Suppressor macrophage (primary cell): ENCODE results near the gene WASHC3.
"Not testable (repeated sequence)": the region's sequence is repeated elsewhere in the genome, so short reads cannot be mapped to it uniquely, and the experiment has no call there.

ENCODE experiments used
- DNase-seq, 4 experiments: peaks; one replicate each; pipeline ENCODE4 v3.0.0-alpha.2; 2020 to 2022
- total RNA-seq, 17 experiments: gene quantifications; one replicate each; lab custom pipeline; 2026; ENCODE audit warnings: mixed read lengths in 6 of 17, inconsistent platforms in 3 of 17; lab: John Stamatoyannopoulos, UW

WASHC3 gene, protein sequence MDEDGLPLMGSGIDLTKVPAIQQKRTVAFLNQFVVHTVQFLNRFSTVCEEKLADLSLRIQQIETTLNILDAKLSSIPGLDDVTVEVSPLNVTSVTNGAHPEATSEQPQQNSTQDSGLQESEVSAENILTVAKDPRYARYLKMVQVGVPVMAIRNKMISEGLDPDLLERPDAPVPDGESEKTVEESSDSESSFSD
- 13.1 to 39.1 (median 24.6) reads per million in 17 experiments for total RNA-seq

DNA sequence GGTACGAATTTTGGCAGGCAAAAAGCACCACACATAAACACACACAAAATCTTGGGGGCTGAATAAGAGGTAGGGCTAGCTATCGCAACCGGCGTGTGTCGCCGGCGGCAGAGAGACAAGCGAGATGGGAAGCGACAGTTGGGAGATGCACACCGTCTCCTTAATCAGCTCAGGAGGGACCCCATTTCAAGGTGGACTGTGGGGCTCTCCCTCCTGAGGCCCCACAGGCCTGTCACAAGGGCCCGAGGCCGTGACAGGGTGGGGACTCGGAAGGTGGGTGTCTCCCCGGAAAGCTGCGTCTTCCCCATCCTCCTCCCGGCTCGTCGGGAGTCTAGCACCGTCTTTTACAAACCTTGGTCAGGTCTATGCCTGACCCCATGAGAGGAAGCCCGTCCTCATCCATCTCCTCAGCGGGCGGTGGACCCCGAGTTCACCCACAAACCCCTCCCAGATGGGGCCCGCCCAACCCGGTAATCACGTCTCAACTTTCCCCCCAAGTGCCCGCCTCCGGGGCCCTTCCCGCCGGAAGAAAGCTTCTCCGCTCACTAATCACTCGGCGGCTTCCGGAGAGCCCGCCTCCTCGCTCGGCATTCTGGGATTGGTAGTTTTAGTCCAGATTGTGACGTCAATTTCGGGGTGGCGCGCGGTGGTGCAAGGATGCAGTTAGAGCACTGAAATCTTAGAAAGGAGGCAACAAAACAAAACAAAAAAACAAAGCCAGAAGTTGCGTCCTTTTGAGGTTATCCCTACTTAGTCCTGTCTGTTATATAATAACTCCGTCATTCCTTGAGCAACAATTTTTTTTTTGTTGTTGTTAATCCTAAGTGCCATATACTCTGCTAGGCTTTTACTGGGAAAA lies at the start of gene WASHC3:
WASHC3 (minus strand) TSS at position 432 of the 859 bp plus-strand sequence; CDS start at position 403, 29 bp downstream.
- DNase-seq = peak; percentile 96 to 97 (median 97)

- DNase-seq = no peak
Measured at GRCh38 chr12:102110782-102111181, 49.0 kb upstream of the WASHC3 start.

DNA sequence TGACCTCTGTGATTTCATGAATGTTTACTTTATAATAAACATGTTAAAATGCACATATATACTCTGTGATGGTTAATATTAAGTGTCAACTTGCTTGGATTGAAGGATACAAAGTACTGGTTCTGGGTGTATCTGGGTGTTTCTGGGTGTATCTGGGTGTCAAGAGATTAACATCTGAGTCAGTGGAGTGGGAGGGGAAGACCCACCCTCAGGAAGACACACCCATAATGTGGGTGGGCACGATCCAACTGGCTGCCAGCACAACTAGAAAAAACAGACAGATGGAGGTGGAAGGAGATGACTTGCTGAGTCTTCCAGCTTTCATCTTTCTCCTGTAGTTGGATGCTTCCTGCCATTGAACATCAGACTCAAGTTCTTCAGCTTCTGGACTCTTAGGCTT lies 46.2 kb upstream of the WASHC3 start:
- no peak for DNase-seq

GRCh38 chr12:102106905-102107304 lies 45.1 kb upstream of the WASHC3 start:
- DNase-seq = no peak

- no peak for DNase-seq
Measured at GRCh38 chr12:102096855-102097254, 35.1 kb upstream of the WASHC3 start.

- DNase-seq = peak; percentile 17 to 54 (median 32)
Measured at GRCh38 chr12:102095677-102096263, 34.0 kb upstream of the WASHC3 start.

GRCh38 chr12:102093319-102093718 lies 31.5 kb upstream of the WASHC3 start:
- DNase-seq = no peak

DNA sequence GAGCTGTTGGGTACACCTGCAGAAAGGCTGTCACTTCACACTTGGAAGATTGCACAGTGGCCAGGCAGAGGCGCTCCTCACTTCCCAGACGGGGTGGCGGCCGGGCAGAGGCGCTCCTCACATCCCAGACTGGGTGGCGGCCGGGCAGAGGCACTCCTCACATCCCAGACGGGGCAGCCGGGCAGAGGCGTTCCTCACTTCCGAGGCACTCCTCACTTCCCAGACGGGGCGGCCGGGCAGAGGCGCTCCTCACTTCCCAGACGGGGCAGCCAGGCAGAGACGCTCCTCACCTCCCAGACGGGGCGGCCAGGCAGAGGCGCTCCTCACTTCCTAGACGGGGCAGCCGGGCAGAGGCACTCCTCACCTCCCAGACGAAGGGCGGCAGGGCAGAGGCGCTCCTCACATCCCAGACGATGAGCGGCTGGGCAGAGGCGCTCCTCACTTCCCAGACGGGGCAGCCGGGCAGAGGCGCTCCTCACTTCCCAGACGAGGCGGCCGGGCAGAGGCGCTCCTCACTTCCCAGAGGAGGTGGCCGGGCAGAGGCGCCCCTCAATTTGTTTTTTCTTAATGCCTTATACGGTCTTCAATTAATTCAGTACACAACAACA lies 27.5 kb upstream of the WASHC3 start:
- DNase-seq = not testable (repeated sequence)

DNA sequence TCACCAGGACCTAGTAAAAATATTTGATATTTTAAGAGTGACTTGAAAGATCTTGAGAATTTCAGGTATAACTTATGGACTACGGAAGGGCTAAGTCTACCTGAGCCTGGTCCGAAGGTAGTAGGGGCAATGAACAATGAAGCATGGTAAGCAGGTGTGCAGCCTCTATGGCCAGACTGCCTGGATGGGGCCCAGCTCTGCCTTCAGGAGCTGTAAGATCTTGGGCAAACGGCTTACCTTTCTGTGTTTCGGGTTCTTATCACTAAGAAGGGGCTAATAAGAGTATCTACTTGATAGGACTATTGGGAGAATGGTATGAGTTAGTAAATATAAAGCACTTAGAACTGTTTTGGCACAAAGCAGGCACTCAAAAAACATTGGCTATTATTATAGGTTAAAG lies 19.1 kb upstream of the WASHC3 start:
- DNase-seq = no peak

DNA sequence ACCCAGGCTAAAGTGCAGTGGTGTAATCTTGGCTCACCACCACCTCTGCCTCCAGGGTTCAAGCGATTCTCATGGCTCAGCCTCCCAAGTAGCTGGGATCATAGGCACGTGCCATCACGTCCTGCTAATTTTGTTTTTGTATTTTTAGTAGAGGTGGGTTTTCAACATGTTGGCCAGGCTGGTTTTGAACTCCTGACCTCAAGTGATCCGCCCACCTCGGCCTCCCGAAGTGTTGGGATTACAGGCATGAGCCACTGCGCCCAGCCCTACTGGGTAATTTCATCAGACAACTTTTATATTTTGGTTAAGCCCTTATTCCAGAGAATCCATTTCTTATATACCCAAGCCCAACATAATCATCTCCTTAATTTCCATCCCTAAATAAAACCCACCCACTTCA lies 10.3 kb upstream of the WASHC3 start:
- not testable (repeated sequence) for DNase-seq

DNA sequence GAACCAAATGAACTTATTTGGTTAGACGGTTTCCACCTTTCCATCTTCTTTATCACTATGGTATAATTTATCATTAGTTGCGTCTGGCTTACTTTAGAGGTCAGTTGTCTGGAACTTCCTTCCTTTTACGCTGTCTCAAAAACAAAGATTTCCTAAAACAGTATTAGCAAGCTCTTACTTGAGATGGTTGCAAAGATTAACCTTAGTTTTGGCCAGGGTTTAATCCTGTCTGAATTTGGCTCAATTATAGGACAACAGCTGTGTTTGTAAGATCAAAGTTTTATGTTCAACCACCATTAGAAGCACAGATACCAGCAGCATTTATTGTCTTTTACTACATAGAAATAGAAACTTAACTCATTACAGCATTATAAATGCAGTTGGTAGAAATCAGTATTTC lies 7.9 kb upstream of the WASHC3 start:
- no peak for DNase-seq

DNA sequence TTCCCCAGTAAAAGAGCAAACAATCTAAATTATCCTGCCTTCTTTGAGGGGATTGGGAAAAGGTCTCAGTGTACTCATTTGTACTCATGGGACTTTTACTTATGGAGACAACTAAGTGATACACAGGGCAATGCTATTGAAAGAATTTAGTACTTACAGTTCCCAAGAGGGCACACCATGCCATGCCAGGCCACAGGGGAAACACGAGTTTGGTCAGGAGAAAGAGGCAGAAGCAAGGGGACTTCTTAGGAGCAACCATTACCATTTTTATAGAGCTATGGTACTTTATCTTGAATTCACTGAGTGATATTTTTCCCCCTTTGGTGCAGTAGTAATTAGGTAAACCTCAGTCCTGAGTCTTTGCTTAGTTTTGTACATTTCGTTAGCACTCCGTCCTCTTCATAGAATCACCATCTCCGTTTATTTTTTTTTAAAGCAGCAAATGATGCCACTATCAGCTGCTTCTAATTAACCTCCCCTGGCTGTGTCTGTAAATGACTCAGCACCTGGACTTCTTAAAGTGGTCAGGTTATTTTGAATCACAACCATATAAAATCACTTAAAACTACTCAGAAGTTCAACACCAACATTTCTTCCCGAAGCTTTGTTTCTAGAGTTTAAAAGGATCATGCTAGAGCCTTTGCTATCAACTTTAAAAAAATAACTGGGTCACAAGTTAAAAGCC lies 5.9 kb upstream of the WASHC3 start:
- DNase-seq = no peak

DNA sequence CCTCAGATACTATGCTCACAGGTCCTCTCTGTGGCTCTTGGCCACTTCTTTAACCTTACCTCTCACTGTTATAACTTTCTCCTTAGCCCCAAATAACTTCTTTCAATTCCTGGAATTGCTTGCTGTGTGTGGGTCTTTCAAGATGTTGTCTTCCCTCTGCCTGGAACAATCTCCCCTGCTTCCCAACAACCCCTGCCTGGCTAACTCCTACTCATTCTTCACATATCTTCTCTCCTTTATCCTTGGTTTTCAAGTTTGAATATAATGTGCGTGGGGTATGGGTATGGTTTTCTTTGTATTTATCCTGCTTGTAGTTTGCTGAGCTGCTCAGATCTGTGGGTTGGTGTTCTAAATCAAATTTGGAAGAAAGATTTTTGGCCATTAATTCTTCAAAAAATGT lies 2.7 kb upstream of the WASHC3 start:
- no peak for DNase-seq

GRCh38 chr12:102063069-102063468 lies 1.3 kb upstream of the WASHC3 start:
- no peak for DNase-seq

- DNase-seq = no peak
Measured at GRCh38 chr12:102062419-102062806, 622 bp upstream of the WASHC3 start.

DNA sequence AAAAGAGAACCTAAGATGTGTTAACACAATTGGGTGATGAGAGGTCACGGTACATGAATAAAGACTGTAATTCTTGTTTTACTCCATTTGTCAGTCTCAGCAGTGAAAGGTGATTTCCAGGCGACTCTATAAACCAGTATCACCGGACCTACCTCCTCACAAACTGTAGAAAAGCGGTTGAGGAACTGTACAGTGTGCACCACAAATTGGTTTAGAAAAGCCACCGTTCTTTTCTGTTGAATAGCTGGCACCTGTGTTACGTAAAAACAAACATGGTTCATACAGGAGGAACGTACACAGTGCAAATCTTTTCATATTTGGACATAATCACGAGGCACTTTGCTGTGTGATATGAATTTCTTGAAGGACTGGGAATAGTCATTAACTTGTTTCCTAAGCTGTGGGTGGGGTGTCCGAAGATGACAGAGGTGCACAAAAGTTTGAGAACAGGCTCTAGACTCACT lies 663 bp downstream of the WASHC3 start:
- DNase-seq = peak; percentile 20 to 25 (median 22)

GRCh38 chr12:102059343-102059742 lies 2.4 kb downstream of the WASHC3 start:
- no peak for DNase-seq

GRCh38 chr12:102054345-102054744 lies 7.4 kb downstream of the WASHC3 start:
- DNase-seq = no peak

DNA sequence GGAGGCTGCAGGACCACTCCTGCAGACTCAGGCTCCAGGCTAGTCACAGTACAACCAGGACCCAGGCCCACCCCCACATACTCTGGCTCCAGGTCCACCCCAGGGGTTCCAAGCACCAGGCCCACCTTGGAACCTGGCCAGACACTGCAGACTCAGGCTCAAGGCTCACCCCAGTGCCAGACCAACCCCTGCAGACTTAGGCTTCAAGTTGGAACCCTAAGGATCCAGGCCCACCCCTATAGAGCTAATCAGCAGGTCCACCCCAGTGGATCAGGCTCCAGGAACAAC lies 8.8 kb downstream of the WASHC3 start:
- no peak for DNase-seq

DNA sequence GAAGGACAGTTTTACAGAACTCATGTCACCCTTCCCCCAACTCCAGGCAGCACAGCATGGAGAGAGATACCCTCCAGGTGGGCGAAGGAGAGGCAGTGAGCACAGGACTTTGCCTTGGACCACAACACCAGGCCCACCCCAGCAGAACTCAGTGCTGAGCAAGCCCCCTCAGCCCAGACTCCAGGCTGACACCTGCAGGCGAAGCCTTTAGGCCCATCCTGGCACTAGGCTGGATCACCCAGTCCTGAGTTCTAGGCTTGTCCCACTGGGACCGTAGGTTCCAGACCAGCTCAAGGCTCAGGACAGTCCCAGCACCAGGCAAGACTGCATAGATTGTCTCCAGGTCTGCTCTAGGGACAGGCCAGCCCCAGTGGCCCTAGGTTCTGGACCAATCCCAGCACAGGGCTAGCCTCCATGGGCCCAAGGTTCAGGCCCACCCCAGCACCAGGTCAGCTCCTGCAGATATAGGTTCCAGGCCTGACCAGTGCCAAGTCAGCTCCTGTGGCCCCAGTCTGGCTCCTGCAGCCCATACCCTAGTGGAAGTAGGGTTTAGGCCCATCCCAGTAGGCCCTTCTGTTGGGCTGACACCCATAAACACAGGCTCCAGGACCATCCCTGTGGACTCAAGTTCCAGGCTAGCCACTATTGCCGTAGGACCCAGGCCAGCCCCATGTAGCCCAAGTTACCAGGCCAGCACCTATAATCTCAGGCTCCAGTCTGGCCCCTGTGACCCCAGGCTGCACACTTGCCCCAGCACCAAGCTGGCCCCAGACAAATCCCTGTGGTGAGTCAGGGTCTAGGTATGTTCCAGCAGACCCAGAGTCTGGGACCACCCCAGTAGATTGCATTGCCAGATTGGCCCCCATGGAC lies 9.4 kb downstream of the WASHC3 start:
- DNase-seq = no peak

GRCh38 chr12:102051431-102051965 lies 10.3 kb downstream of the WASHC3 start:
- no peak for DNase-seq
